GM03348 (cell line): ENCODE measurements around the gene OR2F2.
A peak's percentile ranks its signal among the peaks of the same experiment; 100 is the strongest.

Experiments used
- DNase-seq: peaks from one replicate; pipeline ENCODE4 v3.0.0; 2012; ENCODE audit warnings: low spot score

OR2F2 gene

DNA sequence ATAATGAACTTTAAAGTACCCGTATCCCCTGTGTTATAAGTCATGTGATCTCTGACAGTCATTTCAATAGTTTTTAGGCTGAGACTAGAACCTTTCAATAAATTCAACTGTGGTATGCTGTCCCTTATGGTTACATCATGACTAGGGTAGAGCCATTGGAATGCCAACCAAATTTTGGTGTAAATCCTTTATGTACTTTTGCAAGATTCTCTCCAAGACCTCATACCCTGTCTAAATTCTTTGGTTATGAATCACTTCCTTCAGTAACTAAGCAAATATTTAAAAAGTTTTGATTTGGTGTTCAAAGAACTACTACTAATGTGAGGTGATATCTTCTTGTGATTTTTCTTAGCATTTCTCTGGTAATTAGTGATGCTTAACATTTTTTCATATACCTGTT lies 44.3 kb downstream of the OR2F2 start:
- DNase-seq, result peak; percentile 71

DNA sequence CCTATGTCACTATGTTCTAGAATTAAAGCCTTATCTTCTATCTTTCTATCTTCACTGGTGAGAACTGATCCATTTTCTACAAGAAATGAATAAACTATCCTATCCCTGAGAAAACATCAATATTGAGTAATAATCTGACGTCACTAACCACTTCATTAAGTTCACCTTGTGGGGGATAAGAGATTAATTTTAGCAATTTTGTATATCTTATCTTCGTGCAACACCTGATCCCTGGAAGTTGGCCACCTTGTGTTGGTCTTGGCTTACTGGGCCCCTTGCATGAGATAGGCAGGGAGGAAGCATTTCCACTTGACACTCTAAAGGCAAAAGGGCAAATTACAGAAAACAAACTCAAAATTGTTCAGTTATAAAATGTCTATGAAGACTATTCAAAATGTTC lies 45.0 kb downstream of the OR2F2 start:
- no peak for DNase-seq

DNA sequence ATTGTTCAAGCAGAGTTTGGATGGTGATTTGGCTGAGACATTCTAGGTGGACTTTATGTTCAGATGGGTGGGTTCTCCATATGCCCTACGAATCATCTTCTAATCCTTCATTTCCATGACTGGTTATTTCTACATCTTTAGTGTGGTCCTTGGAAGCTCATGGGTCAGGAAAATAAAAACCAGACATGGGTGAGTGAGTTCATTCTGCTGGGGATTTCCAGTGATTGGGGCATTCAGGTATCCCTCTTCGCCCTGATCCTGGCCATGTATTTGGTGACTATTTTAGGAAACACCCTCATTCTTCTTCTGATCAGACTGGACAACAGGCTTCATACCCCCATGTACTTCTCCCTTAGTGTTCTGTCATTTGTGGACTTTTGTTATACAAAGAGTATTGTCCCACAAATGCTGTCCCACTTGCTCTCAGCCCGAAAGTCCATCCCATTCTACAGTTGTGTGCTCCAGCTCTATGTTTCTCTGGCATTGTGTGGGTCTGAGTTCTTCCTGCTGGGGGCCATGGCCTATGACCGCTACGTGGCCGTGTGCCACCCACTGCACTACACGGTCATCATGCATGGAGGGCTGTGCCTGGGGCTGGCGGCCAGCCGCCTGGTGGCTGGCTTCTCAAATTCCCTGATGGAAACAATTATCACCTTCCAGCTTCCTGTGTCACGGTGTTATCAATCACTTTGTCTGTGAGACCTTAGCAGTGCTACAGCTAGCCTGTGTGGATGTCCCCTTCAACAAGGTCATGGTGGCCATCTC lies 45.9 kb downstream of the OR2F2 start:
- no peak for DNase-seq

DNA sequence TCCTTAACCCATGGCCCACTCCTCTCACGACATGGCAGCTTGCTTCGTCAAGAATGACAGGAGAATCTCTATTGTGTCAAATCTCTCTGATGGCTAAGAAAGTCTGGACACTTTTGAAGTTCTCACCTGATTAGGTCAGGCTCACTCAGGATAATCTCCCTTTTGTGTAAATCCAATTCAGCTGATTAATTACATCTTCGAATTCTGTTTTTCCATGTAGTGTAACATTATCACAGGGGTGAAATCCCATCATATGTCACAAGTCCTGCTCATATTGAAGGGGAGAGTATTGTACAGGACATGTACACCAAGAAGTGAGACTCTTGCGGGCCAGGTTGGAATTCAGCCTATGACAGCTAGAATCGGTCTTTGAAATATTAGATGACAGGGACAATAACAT lies 48.9 kb downstream of the OR2F2 start:
- DNase-seq, result no peak
